ENCODE measurements around the gene KLHL13.
"Not testable (repeated sequence)": the region's sequence is repeated elsewhere in the genome, so short reads cannot be mapped to it uniquely, and the experiment has no call there.

KLHL13 gene, protein sequence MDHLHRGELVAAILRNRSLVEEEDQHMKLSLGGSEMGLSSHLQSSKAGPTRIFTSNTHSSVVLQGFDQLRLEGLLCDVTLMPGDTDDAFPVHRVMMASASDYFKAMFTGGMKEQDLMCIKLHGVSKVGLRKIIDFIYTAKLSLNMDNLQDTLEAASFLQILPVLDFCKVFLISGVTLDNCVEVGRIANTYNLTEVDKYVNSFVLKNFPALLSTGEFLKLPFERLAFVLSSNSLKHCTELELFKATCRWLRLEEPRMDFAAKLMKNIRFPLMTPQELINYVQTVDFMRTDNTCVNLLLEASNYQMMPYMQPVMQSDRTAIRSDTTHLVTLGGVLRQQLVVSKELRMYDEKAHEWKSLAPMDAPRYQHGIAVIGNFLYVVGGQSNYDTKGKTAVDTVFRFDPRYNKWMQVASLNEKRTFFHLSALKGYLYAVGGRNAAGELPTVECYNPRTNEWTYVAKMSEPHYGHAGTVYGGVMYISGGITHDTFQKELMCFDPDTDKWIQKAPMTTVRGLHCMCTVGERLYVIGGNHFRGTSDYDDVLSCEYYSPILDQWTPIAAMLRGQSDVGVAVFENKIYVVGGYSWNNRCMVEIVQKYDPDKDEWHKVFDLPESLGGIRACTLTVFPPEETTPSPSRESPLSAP

DNA sequence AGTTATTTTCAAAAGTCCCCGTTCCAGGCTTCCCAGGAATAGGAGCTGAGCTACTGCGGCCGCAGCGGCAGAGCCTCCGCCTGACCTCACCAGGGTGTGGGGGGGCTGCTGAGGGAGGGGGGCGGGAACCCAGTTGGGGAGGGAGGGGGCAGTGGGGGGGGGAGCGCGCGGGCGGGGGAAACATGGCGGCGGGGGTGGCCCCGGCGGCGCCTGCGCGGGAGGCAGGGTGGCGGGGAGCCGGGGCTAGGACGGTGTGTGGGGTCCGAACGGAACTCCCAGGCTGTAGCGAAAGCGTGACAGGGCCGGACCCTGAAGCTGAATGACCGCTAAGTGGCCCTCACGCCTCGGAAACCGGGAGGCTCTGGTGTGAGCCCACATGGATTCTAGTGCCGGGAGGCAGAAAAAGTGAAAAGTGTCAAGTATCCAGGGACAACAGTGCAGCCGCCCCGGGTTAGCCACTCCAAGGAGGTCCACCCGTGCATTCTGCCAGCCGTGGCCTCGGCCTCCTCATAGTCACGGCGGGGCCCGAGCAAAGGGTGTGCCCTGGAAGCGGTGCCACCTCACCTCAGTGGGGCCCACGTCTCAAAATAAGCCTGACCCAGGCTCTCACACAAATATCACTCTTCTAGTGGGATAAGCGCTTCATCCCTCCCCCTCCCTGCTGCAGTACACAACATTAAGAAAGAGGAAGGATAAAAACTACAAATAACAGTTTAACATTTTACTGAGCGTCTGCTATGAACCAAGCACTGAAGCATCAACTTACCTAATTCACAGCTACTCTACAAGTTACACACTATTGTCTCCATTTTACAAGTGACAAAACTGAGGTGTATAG lies at the start of gene KLHL13:
Gene KLHL13, minus strand, starts transcription at position 98 of the 838 bp plus-strand sequence. CDS start 88,337 bp downstream, outside the sequence.
- DNase-seq (ENCODE audit: low read depth): no peak

DNA sequence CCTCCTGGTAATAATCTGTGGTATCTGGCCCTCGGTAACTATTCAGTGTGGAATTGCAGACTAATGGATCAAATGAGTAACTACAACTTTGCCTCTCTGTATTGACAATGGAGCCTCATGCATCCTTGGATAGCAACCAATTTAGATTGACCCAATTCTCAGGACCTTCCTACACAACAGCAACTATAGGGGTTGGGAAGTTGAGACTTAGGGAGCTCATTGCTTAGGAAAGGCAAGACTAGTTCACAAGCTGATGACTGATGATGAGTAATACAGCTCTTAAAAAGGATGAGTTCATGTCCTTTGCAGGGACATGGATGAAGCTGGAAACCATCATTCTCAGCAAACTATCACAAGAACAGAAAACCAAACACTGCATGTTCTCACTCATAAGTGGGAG lies 47.5 kb upstream of the KLHL13 start:
- peak; percentile 61 for DNase-seq (ENCODE audit: low read depth)

DNA sequence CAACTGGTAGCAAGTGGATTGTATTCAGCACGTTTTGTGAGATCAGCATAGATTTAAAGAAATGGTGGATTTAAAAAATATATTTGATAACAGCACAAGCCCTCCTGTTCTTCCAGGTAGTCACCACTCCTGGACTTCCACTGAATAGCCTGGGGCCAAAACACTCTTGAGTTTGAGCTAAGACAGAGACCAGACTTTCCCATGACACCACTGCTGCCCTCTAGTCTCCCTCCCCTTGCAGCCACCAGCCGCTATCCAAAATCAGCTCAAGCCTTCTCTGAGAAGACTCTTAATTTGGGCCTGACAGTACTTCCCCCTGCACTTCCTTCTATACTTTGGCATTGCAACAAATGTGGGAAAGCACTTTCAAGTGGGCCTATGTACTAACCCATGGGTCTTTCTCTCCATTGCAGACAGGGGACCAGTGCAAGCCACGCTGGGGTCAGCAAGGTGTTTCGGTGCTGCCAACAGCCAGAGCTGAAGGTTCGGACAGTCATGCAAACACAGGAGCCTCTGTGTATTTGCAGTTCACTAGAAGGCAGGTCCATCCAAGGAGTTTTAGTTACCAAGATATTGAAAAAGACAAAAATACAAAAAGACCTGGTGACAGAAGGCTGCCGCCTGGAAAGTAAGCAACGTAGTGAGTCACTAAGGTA lies 40.5 kb upstream of the KLHL13 start:
- DNase-seq (ENCODE audit: low read depth): no peak

DNA sequence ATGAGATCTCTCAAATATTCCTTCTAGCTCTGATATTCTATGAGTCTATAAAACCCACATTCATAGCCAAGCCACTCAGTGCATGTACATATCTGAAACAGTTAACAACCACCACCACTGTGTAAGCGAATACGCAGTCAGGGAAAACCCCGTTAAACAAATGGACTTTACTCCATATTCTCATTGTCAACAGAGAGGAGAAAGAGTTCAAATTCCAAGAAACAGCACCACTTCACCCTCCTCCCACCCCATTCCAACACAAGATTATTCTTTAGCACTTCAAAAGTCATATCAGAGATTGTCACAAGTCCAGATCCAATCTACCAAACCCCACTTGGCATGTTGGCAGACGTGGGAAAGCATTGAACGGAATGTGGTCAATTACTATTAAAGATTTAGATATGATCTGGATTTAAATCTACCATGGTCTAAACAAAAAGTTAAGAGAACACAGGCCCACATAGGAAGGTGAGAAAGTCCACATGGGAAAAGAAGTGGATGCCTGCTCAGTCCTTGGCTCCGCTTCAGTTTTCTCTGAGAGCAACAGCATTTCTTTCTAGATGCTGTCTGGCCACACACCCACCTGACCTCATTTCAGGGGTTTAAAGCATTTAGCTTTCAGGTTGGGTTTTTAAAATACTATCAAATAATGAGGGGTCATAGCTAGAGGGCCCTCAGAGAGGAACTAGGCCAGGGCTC lies 39.8 kb upstream of the KLHL13 start:
- DNase-seq (ENCODE audit: low read depth): no peak

DNA sequence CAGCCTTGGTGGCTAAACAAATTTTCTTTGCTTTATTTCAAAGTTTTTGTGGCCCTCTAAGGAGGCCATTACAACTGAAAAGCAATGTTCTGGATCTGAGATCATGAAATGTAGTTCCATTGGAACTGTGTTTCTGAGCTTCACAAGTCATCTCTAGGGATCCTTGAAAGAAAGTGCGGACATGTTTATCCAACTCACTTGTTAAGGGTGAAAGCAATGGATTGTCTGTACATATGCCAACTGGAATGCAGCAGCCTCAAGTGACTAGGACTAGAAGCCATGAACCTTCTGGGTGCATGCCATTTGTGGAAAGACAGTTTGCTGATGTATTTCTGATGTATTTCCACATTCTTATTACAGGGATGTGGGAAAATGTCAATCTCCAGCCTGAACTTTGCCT lies 36.7 kb upstream of the KLHL13 start:
- DNase-seq (ENCODE audit: low read depth): peak; percentile 6

DNA sequence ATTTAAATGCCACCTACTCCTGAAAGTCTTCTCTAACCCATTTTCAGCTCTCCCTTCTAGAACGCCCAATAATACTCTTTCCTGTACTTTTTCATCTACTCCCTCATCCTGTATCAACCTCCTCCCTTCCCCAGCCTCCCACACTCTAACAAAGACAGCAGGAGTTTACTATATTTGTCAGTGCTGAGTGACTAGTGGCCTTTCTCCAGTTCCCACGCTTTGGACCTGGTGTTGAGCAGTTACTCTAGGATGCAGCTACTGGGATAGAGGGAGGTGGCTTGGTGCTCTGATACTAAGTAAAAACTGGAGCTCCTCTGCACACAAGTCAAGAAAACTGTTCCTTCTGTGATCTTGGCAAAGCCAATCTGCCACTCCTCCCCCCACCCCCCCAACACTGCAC lies 36.1 kb upstream of the KLHL13 start:
- DNase-seq (ENCODE audit: low read depth): no peak

DNA sequence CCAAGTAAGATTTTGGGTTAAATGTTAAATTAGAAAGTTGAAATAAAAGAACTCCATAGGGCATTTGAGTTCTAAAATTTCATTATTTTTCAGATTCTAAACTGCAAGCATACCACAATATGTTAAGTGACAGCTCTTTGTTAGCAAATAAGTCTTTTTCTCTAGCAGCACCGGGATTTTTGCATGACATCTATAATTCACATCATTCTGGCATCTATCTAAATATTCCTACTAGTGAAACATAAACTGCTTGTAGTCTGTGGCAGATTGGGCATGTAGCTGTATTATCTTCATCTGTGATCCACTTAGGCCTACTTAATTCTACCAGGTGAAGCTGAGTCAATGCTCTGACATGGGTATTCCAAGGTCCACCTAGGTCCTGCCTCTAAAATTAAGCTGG lies 32.1 kb upstream of the KLHL13 start:
- DNase-seq (ENCODE audit: low read depth): no peak

DNA sequence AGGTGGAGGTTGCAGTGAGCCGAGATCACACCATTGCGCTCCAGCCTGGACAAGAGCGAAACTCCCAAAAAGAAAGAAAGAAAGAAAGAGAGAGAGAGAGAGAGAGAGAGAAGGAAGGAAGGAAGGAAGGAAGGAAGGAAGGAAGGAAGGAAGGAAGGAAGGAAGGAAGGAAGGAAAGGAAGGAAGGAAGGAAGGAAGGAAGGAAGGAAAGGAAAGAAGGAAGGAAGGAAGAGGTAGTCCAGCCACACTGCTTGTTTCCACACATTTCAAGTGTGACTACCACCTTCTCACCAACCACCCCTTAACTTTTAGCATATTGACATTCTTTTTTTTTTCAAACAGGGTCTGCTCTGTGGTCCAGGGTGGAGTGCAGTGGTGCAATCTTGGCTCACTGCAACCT lies 31.2 kb upstream of the KLHL13 start:
- not testable (repeated sequence) for DNase-seq (ENCODE audit: low read depth)

DNA sequence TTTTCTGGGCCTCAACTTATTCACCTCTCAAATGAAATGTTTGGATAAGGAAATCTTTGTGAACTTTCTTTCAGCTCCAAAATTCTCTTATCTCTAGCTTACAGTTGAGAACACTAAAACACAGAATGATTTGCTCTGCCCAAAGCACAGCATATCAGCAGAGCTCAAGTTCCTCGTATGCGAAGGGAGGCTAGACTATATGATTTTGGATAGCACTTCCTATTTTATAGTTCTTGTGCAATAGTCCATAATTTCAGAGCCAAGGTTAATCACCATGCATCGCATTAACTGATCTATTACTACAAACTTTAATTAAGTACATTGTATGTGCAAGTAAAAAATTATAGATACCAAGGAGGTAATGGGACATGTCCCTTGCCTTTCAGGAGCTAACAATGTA lies 27.0 kb upstream of the KLHL13 start:
- no peak for DNase-seq (ENCODE audit: low read depth)

DNA sequence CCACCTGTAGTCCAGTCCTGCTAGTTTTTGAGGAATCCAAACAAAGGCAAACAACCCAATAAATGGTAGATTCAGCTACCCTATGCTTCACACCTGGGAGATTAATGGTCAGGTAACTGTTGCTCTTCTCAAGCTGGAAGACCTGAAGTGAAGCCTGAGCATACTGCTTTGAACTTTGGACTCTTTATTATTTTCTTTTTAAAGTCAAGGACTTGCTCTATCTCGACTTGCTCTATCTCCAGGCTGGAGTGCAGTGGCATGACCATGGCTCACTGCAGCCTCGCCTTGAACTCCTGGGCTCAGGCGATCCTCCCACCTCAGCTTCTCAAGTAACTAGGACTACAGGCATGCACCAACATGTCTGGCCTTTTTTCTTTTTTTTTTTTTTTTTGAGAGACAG lies 14.7 kb upstream of the KLHL13 start:
- DNase-seq (ENCODE audit: low read depth): no peak

DNA sequence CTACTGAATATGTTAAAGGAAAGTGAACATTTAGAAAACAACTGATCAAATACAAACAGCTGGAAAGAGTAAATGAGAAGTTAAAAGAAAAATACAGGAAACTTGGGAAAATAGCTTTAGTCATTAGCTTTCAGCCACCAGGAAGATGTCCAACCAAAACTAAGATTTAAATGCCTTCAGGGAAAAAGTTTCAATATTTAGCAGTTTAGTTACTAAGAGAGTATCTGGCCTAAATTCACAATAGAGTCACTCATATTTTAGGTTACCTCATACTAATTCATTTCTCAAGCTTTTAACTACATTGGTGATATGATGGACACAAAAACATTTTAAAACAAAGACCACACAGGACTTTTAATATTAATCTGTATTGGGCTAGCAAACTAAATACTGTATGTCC lies 13.1 kb upstream of the KLHL13 start:
- no peak for DNase-seq (ENCODE audit: low read depth)

DNA sequence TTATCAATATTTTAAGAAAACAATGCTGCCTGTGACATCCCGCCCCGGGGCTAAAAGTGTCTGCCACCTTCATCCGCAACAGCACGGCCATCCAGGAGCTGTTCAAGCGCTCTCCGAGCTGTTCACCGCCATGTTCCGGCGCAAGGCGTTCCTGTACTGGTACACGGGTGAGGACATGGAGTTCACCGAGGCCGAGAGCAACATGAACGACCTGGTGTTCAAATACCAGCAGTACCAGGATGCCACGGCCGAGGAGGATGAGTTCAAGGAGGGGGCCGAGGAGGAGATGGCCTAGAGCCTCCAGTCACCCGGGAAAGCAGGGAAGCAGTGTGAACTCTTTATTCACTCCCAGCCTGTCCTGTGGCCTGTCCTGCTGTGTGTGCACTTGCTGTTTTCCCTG lies 12.1 kb upstream of the KLHL13 start:
- DNase-seq (ENCODE audit: low read depth): no peak

DNA sequence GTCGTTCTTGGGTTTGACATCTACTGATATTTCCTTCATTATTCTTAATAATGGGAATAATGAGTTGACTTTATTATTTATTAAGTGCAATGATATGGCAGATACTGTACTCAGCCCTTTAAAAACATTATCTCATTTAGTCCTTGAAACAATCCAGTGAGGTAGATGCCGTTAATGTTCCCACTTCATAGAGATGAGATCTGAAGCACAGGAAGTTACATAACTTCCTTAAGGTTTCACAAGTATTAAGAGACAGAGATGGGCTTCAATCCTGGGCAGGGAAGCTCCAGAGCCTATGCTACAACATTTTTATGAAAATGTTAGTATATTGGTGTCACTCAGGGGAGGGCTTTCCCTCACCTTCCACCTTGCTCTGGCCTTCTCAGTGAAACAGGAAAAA lies 9.7 kb upstream of the KLHL13 start:
- no peak for DNase-seq (ENCODE audit: low read depth)

DNA sequence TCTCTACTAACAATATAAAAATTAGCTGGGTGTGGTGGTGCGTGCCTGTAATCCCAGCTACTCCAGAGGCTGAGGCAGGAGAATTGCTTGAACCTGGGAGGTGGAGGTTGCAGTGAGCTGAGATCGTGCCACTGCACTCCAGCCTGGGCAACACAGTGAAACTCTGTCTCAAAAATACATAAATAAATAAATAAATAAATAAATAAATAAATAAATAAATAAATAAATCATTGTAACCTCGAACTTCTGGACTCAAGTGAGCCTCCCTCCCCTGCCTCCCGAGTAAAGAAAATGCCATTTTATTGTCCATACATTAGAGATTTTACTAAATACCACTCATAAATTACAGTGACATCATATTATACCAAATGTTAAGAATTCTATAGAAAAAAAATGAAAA lies 7.6 kb upstream of the KLHL13 start:
- not testable (repeated sequence) for DNase-seq (ENCODE audit: low read depth)

DNA sequence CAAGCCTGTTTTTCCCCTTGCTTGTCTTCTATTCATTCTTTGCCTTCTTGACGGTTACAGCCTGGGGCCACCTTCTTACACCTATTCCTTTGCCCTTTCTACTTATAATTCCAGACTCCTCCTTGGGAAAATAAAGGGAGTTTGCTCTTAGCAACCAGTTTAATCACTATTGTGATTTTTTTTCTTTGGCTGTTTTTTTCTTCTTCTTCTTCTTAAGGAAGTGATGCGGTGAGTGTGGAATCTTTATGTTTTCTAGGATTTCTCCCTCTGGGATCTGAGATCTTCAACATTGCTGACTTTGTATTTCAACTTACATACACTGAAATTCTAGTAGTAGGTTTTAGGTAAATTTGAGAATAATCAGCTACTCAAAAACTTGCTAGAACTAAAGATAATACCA lies 1.1 kb upstream of the KLHL13 start:
- DNase-seq (ENCODE audit: low read depth): no peak

DNA sequence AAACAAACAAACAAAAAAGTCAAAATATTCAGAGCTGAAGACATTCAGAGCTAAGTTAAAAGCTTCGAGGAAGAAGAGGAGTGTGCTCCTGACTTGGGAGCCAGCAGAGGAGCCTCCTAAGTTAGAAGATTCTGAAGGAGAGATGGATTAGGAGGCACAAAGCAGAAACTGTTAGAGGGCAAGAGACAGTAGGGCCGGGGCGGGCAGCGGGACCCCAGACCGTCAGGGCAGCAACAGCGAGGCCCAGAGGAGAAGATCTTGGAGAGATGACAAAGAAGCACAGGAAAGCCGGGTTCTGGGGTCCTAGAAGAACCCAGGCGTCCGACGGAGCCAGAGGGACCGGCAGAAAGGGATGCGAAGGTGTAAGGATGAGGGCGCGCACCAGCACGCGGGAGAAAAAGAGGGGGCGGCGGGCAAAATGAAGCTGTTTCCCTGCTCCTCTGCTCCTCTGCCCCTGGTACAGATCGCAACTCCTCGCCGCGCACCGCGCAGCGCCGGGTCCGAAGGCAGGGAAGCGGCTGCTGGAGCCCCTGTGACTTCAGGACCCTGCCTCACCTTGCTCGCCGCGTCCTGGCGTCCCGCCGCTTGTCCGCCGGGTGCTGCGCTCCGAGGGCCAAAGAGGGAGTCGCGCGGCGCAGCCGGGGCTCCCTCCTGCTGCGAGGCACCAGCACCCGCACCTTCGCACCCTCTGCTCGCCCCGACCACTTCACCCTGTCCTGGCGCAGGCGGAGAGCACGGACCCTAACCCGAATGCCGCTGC lies 477 bp downstream of the KLHL13 start:
- DNase-seq (ENCODE audit: low read depth): no peak

DNA sequence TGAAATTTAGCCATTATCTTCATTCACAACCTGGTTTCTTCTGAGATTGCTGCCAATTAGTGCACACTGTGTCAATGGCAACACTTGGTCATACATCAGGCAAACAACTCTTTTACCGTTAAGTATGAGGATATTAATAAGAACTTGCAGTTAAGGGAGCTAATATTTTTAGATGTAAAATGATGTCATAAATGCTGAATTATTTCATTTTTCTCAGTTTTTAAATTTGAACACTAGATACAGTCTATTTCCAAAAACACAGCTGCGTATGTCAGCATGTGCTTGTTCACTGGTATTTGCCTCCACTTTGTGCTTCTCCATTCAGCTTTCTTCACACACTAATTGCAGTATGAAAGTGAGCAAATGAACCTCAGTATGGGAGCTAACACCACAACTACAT lies 1.6 kb downstream of the KLHL13 start:
- DNase-seq (ENCODE audit: low read depth): no peak

DNA sequence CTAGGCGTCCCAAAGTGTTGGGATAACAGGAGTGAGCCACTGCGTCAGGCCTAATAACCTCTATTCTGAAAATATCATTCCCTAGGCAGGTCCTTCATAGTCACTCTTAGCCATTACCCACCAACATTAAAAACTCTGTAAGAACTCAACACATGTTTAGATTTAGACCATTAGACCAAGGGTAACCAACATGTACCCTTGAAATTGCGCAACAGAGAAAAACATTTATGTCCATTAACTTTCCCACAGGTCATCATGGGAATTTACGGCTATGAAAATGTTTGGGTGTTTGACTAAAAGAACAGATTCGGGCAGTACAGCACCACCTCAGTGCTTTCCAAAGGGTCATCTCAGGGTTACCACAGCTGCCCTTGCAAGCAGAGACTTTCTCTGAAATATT lies 7.5 kb downstream of the KLHL13 start:
- DNase-seq (ENCODE audit: low read depth): no peak

DNA sequence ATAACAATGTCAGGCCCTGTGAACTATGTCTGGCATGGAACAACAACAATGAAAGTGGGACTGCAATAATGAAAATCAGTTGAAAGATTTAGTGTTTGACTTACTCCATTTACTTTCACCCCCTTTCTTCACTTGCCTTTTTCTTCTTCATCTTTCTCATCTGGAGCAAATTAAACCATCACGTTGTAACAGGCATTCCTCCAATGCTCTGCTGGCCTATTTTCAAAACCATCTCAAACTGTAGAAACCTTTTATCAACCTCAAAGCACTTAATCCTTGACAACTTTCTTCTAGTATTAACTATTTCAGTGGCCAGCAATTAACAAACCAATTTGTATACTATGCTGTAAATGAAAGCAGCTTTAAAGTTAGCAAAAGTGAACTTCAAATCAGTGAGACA lies 8.3 kb downstream of the KLHL13 start:
- no peak for DNase-seq (ENCODE audit: low read depth)

DNA sequence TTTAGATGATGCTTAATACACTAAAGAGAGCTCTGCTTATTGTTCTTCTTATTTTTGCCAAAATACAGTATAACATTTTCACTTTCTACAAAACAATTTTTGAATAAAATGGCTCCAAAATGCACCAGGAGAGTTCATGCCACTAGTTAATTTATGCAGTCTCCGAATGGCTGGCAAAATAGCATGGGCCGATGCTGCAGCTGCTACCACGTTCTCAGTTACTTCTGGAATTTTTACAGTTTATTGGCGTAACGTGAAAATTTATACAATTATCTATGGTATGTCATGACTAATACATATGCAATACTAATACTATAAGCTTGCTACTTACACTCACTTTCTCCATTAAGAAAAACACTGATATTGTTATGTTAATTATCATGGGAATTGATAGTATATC lies 16.5 kb downstream of the KLHL13 start:
- no peak for DNase-seq (ENCODE audit: low read depth)

DNA sequence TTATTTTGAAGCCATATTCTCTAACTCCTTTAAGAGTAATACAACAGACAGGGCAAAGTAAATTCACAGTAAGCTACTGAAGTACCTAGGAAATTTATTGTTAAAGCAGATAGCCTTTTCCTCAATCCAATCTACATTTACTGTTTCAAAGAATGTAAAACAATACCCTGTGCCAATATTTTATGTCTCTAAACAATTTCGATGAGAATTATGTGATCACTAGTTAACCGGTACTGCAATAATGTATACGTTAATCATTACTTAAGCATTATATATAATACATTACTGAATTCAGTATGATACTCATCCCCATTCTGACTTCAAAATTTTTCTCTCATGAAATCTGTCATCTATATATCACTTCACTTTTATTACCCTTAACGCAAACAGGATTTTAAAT lies 28.5 kb downstream of the KLHL13 start:
- DNase-seq (ENCODE audit: low read depth): no peak
